GM18505 (cell line): ENCODE results near the gene GKN1.
"Not testable (repeated sequence)": the region's sequence is repeated elsewhere in the genome, so short reads cannot be mapped to it uniquely, and the experiment has no call there.

Source experiments
- ATAC-seq: cut with Tn5 transposase; IDR thresholded peaks from one replicate; pipeline ENCODE4 v1.9.1; 2021; ENCODE audit not compliant: unreplicated experiment
- POLR2A ChIP-seq: IDR thresholded peaks from 4 replicates; pipeline ENCODE4 v1.6.1; 2011; ENCODE audit warnings: borderline replicate concordance; ENCODE audit not compliant: insufficient read depth, insufficient read length; ENCODE audit errors: extremely low read depth

Gene GKN1

DNA sequence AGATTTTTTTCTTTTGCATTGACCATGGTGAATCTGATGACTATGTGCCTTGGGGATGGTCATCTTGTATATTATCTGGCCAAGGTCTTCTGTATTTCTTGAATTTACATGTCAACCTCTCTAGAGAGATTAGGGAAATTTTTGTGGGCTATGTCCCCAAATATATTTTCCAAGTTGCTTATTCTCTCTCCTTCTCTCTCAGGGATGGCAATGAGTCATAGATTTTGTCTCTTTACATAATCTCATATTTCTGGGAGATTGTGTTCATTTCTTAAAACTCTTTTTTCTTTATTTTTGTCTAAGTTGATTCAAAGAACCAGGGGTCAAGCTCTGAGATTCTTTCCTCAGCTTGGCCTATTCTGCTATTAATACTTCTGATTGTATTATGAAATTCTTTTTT, 31.6 kb upstream of the GKN1 start:
- TF ChIP-seq POLR2A: no peak
- ATAC-seq: no peak

- no peak for ATAC-seq
- no peak for TF ChIP-seq POLR2A
Observed at GRCh38 chr2:68943581-68944568, 30.6 kb upstream of the GKN1 start.

DNA sequence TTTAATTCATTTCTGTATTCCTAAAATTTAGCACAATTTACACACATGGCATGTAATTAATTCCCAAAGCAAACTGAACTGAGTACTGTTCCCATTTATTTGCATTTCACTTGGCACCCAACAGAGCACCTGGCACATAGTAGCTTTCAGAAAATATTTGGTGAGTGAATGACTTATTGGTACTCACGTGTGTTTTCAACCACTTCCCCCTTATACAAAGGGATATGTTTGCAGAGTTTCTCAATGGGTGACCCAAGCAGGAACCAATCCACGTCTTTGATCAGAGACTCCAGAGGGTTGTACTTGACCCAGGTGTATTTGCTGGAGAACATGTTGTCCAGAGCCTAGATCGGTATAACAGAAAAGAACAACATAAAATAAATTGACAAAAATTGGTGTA, 28.3 kb upstream of the GKN1 start:
- no peak for ATAC-seq
- TF ChIP-seq POLR2A: no peak

GRCh38 chr2:68948710-68949109, 25.7 kb upstream of the GKN1 start:
- TF ChIP-seq POLR2A: no peak
- ATAC-seq: no peak

DNA sequence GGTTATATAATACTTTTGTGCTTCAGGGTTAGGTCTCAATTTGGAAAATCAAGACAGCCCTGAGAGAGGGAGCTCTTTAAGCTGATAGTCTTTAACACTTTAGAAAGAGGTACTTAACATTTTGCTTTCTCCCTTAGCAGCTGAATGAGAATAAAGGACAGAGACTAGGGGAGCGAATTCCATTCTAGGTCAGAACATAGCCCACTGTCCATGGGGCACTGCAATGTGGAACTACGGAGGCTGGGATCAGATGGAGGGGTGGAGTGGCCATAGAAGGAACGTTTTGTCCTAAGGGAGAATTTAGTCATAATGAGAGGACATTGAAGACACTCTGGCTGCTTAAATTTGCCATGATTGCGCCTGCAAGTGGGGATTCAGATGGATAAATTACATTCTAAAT, 22.5 kb upstream of the GKN1 start:
- no peak for TF ChIP-seq POLR2A
- ATAC-seq: no peak

- ATAC-seq: no peak
- TF ChIP-seq POLR2A: no peak
Observed at GRCh38 chr2:68952887-68953521, 21.4 kb upstream of the GKN1 start, which contains the start of gene GKN2. TSS of gene GKN2 (minus strand) at chr2:68952893. CDS start at chr2:68952861, 32 bp downstream.

GRCh38 chr2:68955432-68955831, 19.0 kb upstream of the GKN1 start:
- ATAC-seq: not testable (repeated sequence)

DNA sequence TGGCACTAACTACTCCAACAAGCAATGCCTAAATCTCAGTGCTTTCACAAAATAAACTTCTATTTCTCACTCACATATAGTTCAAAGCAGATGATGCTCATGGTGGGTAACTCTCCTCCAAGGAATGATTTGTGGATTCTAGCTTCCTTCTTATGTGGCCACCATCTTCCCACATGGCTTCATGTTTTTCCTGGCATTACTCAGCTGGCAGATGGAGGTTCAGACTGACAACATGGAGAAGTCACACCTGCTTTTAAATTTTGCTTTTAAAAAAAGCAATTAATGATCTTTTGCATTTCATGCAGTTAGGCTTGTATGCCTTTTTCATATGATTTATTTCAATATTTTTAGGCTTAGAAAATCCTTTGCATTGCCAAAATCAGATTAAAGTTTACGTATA, 15.4 kb upstream of the GKN1 start:
- no peak for ATAC-seq
- no peak for TF ChIP-seq POLR2A

GRCh38 chr2:68961380-68961779, 13.1 kb upstream of the GKN1 start:
- TF ChIP-seq POLR2A: no peak
- ATAC-seq: no peak

DNA sequence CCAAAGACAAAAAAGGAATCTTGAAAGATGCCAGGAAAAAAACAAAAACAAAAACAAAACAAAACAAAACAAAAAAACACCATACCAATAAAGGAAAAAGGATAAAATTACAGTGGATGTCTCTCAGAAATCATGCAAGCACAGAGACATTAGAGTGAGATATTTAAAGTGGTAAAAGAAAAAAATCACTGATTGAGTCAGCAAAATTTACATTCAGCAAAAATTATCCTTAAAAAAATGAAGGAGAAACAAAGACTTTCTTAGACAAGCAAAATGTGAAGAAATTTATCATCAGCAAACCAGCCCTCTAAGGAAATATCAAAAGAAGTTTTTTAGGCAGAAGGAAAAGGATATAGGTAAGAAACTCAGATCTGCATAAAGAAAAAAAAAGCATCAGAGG, 10.2 kb upstream of the GKN1 start:
- ATAC-seq: no peak

DNA sequence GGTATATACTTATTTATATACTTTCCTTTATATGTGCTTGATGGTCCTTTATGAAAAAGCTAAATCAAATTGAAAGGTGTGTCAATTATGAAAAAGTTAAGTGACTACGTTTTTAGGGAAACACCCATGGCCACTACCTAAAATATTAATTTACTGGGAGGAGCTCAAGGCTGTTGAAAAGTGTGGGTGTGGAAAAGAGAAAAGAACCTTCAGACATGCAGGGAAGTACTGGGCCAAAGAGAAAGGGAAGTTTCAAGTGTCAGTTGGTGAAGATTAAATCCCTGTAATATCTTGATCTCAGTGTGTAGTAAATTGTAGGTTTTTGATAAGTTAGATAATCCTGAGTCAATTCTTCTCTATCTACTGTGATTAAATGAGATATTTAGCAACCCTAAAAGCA, 6.2 kb upstream of the GKN1 start:
- ATAC-seq: no peak
- TF ChIP-seq POLR2A: no peak

More for the DNA sequence above, 10.2 kb upstream of the GKN1 start:
- TF ChIP-seq POLR2A: no peak

DNA sequence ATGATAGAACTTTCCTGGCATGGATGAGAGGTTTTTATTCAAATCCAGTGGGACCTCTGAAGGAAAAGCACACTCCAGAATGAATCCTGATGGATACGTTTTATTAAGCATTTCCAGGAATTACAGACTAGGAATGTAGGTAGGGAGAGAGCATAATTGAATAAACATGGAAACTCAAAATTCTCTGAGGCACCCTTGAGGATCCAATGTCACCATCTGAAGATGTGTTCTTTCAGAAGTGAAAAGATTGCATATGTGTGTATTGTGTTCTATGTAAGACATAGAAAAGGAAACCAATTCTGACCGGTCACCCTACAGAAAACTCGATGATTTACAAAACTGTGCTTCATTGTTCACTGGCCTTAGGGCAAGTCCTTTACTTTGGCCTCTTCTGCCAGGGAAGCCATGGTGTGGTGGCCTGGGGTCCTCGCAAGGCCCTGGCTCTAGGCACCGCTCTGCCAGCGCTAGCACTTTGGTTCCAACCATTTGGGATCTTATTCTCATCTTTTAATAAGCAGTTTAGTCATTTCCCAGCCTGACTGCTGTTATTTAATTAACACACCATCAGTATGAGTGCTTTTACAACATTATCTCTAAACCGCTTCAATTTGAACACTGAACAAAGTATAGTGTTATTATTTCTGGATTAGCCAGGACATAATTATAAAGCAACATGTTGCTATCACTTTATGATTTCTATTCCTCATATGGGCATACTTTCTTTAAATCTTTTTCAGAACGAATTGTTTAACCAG, 4.5 kb upstream of the GKN1 start:
- ATAC-seq: no peak
- TF ChIP-seq POLR2A: no peak

DNA sequence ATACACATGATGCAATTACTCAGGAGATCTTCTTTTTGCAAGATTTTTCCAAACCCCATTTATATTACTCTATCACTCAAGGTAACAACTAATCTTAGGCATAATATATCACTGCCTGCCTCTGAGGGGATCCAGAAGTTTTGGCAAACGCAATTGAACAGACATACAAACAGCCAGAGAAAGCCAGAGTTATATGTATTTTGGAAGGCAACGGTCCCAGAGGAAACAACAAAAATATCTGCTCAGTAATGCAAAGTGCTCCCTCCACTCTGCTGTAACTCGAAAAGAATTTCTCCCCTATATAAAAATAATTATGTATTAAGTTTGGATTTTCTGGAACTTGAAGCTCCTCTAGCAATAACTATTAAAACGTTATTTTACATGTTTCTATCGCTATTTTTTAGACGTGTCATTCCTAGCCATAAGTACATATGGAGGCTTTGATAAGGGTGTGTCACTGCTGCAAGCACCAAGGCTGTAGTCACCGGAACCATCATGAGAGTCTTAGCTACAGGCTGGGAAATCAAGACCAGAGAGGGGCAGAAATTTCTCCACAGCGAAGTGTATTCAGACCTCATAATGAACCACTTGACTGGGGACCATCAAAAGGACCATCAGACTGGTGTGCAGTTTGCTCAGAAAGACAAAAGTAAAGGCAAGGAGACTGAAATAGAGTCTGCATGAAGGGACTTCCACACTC, 3.7 kb upstream of the GKN1 start:
- ATAC-seq: no peak

GRCh38 chr2:68971591-68972231, 2.7 kb upstream of the GKN1 start:
- no peak for ATAC-seq
- no peak for TF ChIP-seq POLR2A

More for the DNA sequence above, 3.7 kb upstream of the GKN1 start:
- TF ChIP-seq POLR2A: no peak
